Globus pallidus (tissue), 1 donor: ENCODE results near the gene ETV6.

ENCODE experiments used
- DNase-seq: peaks from one replicate; pipeline ENCODE4 v3.0.0-alpha.2; 2015; ENCODE audit warnings: low spot score

Gene ETV6

DNA sequence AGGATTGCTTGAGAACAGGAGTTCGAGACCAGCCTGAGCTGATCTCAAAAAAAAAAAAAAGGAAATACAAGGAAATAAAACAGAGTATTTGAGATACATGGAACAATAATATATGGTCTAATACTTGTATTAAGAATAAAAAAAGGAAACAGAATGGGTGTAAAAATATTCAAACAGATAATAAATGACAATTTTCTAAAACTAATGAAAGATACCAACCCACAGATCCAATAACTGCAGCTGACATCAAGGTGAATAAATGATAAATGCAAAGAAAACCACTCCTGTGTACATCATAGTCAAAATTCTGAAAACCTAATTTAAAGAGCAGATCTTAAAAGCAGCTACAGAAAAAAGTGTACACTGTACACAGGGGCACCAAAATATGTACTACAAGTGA is 4.1 kb upstream of the ETV6 start:
- DNase-seq: no peak

GRCh38 chr12:11648514-11649412 is 711 bp upstream of the ETV6 start:
- DNase-seq: peak; percentile 75

DNA sequence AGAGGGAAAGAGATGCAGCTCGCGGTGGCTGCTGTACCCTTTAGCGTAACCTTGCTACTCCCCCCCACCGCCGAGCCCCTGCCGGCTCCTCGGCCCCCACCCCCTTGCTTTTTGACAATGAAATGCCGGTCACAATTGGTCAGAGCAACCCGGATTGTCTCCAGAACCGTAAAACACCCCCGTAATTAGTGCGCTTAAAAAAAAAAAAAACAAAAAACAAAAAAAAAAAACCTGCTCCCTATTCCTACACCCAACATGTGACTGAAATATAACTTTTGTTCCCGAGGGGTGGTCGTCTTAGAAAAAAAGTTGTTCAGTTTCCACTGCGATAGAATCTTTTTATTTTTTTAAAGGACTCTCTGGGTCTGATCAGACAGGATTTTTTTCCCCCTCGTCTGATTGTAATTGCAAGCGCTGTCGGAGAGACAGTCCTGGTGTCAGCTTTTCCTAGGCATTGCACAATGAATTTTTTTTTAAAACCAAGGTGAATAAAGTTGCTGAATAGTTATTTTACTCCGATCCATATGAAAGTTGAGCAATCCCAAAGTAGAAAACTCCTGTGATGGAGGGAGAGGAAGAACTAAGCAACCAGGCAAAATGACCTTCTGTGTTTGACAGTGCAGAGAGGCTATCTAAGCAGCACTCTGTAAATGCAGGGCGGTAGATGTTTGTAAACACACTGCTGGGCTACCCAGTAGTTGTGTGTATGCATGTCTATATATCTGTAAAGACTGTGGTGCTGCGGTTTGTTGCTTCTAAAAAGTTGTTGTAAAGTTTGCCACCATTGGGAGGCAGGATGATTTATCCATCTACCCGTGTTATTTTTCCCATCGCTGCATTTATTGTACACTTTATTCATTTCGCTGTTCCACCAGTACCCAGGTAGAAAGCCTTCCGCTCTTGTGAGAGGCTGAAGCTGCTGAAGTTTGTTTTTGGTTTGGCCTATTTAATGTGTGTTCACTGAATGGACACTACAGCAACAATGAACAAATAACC is 1.1 kb downstream of the ETV6 start:
- DNase-seq: peak; percentile 62

DNA sequence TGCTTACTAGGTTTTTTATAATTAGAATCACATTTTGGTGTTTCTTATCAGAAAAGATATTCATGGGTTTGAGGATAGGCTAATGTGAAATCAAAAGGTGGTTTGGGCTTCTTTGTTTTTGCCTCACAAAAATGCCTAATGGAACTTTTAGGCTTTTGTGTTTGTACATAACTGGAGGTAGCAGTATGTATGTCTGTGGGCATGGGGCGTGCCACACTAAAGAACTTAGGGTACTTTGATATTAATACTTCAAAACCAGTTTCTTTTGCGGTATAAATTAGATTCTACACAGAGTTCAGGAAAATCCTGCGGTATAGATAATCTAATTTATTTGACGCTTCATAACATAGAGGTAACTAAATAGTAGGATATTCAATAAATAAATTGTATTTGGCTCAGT is 1.9 kb downstream of the ETV6 start:
- no peak for DNase-seq

- DNase-seq: peak; percentile 48
These were observed 2.3 kb downstream of the ETV6 start for GRCh38 chr12:11651785-11652184.

DNA sequence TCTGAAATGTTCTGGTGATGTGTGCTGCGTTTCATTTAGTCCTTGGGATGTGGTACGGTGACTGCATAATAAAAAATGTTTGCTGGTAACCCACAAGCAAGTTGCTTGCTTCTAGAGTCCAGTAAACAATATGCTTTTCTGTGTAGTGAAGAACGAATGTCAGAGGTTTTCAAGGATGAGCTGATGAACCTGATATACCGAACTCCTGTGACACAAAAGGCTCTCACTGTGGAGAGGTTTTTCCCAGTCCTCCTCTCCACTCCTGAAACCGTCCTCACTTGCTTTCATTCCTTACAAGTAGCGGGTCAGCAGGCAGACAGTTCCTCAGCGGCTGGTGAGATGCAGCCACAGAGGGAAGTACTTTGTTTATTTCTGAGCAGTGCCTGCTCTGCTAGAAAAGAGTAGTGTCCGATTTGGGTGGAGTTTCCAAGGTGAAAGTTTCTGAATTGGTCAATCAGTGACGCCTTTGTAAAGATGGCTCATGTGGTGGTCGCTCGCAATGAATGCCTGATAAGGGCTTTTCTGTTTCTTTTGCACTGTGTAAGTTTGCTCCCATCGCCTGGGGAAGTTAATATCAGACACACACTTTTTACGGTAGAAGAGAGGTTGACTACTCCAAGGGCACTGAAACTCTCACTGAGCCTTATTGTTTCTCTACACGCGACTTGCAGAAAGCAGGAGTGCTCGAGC is 3.0 kb downstream of the ETV6 start:
- DNase-seq: peak; percentile 55

GRCh38 chr12:11653215-11653753 is 3.8 kb downstream of the ETV6 start:
- DNase-seq: no peak

- DNase-seq: no peak
These were observed 4.9 kb downstream of the ETV6 start for GRCh38 chr12:11654338-11654737.

GRCh38 chr12:11654802-11655201 is 5.3 kb downstream of the ETV6 start:
- no peak for DNase-seq

GRCh38 chr12:11655842-11656241 is 6.4 kb downstream of the ETV6 start:
- DNase-seq: no peak

GRCh38 chr12:11656550-11656949 is 7.1 kb downstream of the ETV6 start:
- DNase-seq: no peak

- DNase-seq: no peak
These were observed 8.0 kb downstream of the ETV6 start for GRCh38 chr12:11657511-11657910.

DNA sequence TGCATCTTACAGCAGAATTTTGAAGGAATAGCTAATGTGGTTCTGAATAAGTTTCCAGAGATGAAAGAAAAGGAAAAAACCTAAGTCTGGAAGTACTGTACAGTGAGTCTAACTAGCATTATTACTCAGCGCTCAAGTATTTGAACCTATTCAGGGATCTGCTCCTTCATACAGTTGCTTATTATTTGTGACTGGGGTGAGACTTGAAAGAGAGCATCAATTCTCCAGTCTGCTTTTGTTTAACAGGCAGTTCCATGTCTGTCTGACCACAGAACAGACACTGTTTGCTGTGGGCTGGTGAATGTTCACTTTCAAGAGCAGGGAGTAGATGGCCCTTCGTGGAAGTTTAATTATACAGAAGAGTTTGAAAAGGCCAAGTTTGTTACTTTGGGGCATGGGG is 9.3 kb downstream of the ETV6 start:
- no peak for DNase-seq

DNA sequence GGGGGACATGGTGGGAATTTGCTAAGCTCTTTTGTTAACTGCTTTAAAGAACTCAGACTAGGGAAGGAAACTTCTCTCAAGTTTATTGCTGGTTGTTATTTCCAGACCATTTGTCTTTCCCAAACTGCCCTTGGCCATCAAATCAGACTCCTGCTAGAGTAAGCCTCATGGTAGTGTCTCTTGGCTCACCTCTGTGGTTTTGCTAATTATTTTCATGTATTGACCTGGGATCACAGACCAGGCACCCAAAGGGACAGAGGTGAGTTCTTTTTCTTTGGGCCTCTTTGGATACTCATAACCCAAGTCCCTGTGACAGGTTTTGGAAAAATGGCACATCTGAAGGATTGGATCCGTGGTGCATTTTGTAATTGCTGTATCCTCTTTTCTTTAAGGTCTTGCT is 11.2 kb downstream of the ETV6 start:
- no peak for DNase-seq

DNA sequence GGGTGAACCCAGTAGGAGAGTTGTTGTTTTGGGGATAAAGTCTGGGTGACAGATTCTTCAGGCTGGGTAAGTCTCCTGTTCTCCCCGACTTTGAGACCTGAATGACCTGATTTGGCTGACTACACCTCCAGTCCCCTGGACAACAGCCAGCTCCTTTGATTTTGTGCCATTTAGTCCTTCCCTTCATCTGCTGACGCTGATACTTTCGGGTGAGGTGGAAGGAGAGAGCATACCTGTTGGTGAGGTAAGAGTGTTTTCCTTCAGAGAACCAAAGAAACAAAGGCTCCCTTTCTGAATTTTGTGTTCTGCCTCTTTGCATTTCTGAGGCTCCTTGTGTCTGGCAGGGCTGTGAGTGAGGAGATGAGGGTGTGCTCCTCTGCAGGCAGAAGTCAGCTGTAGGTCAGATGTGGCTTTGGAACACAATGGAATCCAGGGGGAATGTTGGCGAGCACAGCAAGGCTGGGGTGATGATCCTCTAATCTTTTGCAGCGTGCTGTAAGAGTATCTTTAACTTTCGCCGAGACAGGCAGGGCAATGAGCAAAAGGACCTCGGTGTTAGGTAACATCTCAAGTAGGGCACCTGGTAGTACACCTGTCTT is 12.1 kb downstream of the ETV6 start:
- no peak for DNase-seq

- no peak for DNase-seq
These were observed 12.9 kb downstream of the ETV6 start for GRCh38 chr12:11662369-11662768.

DNA sequence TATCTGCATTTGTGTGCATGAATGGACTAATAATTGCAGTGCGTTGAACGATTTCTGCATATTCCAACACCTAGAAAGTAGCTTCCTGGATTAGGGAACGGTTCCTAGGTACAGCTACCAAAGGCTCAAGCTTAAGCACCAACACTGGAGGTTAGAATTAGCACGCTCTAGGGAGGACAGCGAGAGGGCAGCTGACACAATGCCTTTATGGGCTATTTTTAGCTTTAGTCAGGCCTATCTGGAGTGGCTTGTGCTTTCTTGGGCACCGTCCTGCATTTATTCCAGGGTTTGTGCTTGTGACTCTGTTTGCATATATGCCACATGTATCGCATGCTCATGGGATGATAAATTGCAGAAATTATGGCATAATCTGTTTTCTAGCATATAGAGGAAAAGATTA is 13.7 kb downstream of the ETV6 start:
- peak; percentile 55 for DNase-seq

- DNase-seq: no peak
These were observed 14.6 kb downstream of the ETV6 start for GRCh38 chr12:11664101-11664500.

DNA sequence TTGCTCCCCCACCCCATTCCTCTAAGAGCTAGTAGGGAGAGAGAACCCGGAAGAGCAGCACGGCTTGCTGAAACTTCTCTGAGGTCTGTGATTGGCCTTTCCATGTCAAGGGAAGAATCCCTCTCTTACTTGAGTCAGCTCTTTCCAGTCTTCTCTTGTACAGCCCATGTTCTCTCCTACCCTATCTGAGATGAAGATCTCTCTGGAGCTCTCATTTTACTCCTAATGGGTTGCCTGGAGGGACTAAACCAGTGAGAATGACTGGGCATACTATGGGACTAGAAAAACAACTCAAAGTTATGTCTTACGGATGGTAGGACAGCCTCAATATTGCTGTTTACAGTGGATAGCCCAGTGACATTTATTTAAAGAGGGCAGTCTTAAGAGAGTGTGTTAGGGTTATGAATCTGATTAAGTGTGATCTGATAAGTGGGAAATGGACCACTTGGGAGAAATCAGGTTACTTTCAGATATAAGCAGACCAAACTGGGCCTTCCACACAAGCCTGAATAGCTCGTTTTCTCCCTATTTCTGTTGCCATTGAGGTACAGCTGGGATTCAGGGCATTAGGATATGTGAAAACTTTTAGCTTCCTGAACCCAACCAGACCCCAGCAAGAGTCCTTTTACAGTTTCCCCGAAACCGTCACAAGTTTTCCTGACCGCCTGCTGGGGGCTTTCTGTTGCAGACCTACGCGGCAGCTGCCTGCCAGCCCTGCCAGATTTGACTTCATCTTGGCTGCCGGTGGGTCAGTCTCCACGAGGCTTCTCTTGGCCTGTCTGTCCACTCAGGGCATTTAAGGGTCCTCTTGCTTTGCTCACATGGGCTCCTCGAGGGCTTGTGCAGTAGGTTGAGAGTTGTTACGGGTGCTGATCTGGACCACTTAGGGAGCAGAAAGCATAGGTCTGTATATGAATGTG is 16.9 kb downstream of the ETV6 start:
- DNase-seq: no peak

- no peak for DNase-seq
These were observed 17.7 kb downstream of the ETV6 start for GRCh38 chr12:11667171-11667570.
